22Rv1 (cell line): Measurements from ENCODE around the gene MAPK9.

Experiments
- ZFX ChIP-seq: fragments of 450-650 bp; IDR thresholded peaks from 2 replicates; pipeline ENCODE4 v1.6.1; 2017; ENCODE audit warnings: antibody characterized with exemption, borderline replicate concordance
- TF ChIP-seq, protein P1 (sequence below): fragments of 450-650 bp; IDR thresholded peaks from 2 replicates; pipeline ENCODE4 v1.5.1; 2017; ENCODE audit warnings: mild to moderate bottlenecking

GRCh38 chr5:180208038-180208434 lies 83.8 kb downstream of the MAPK9 start:
- TF ChIP-seq, protein P1, sequence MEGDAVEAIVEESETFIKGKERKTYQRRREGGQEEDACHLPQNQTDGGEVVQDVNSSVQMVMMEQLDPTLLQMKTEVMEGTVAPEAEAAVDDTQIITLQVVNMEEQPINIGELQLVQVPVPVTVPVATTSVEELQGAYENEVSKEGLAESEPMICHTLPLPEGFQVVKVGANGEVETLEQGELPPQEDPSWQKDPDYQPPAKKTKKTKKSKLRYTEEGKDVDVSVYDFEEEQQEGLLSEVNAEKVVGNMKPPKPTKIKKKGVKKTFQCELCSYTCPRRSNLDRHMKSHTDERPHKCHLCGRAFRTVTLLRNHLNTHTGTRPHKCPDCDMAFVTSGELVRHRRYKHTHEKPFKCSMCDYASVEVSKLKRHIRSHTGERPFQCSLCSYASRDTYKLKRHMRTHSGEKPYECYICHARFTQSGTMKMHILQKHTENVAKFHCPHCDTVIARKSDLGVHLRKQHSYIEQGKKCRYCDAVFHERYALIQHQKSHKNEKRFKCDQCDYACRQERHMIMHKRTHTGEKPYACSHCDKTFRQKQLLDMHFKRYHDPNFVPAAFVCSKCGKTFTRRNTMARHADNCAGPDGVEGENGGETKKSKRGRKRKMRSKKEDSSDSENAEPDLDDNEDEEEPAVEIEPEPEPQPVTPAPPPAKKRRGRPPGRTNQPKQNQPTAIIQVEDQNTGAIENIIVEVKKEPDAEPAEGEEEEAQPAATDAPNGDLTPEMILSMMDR = no peak
- no peak for TF ChIP-seq ZFX
